A673 (cell line): ENCODE results near the gene PDC. TPM values are rescaled to one million over a fixed set of nuclear protein-coding genes. Genes with fewer than 3 reads are reported as not detected.

Experiments used
- BruUV-seq: library from RNA; stranded (reverse); fragments of 400-500 nt; replicated peaks from 2 replicates; lab custom pipeline; 2021; lab: Mats Ljungman, UMichigan
- CTCF ChIA-PET: fragments of 300-600 bp; sonication (Branson Sonifier 250); formaldehyde crosslinking; loops from one replicate; lab custom pipeline; 2022; ENCODE audit warnings: antibody characterized with exemption; lab: Charles Lee
- POLR2A ChIA-PET: fragments of 300-600 bp; sonication (Branson Sonifier 250); formaldehyde crosslinking; loops from one replicate; lab custom pipeline; 2022; ENCODE audit warnings: antibody characterized with exemption; ENCODE audit not compliant: low non-redundant PET; lab: Charles Lee
- DNase-seq: peaks from one replicate; pipeline ENCODE4 v3.0.0-alpha.2; 2015; ENCODE audit warnings: low spot score
- H3K27ac ChIP-seq: fragments of 200-600 bp; sonication (generic); 2 replicates; pipeline ENCODE4 v1.5.1; 2016; ENCODE audit warnings: mixed run types, low read depth, mild to moderate bottlenecking, mixed read lengths, antibody characterized with exemption, low read length; ENCODE audit not compliant: poor library complexity, severe bottlenecking
- H3K27me3 ChIP-seq: fragments of 200-600 bp; sonication (generic); replicated peaks from 2 replicates; pipeline ENCODE4 v1.6.1; 2017; ENCODE audit warnings: mixed run types, low read depth, mild to moderate bottlenecking, mixed read lengths, antibody characterized with exemption, low read length; ENCODE audit not compliant: insufficient read depth, poor library complexity
- H3K36me3 ChIP-seq: fragments of 200-600 bp; sonication (generic); 2 replicates; pipeline ENCODE4 v1.6.1; 2016; ENCODE audit warnings: mixed run types, mild to moderate bottlenecking, mixed read lengths, antibody characterized with exemption, low read length; ENCODE audit not compliant: insufficient read depth, poor library complexity, severe bottlenecking
- H3K4me1 ChIP-seq: fragments of 200-600 bp; sonication (generic); 2 replicates; pipeline ENCODE4 v1.6.1; 2017; ENCODE audit warnings: mixed run types, mild to moderate bottlenecking, mixed read lengths, antibody characterized with exemption, low read length; ENCODE audit not compliant: insufficient read depth, poor library complexity, severe bottlenecking
- H3K4me3 ChIP-seq: fragments of 200-600 bp; sonication (generic); 2 replicates; pipeline ENCODE4 v1.5.1; 2016; ENCODE audit warnings: low read depth, mixed run types, mild to moderate bottlenecking, mixed read lengths, low read length; ENCODE audit not compliant: poor library complexity, severe bottlenecking
- H3K9me3 ChIP-seq: fragments of 200-600 bp; sonication (generic); 2 replicates; pipeline ENCODE4 v1.6.1; 2016; ENCODE audit warnings: mixed run types, low read depth, mild to moderate bottlenecking, mixed read lengths, antibody characterized with exemption, low read length; ENCODE audit not compliant: poor library complexity, severe bottlenecking
- EZH2 ChIP-seq: fragments of 200-600 bp; sonication (generic); IDR thresholded peaks from 2 replicates; pipeline ENCODE4 v1.6.1; 2017; ENCODE audit warnings: borderline replicate concordance, low read depth, mild to moderate bottlenecking, mixed read lengths, antibody characterized with exemption, low read length; ENCODE audit not compliant: poor library complexity, severe bottlenecking
- intact Hi-C: fragments of 100-400 bp; cut with micrococcal nuclease; formaldehyde crosslinking; loops from one replicate; pipeline ENCODE4 v1.10.0; 2022; ENCODE audit not compliant: unreplicated experiment
- total RNA-seq: library from RNA; stranded (reverse); gene quantifications from 2 replicates; pipeline ENCODE4 v1.2.3, GENCODE V29; 2021
- TF ChIP-seq, protein P1 (sequence below): fragments of 300-800, 200-600 bp; sonication (generic); conservative IDR thresholded peaks from 2 replicates; pipeline ENCODE4 v1.5.1; 2017; ENCODE audit warnings: low read depth, mild to moderate bottlenecking, antibody characterized with exemption, low read length, moderate library complexity, mixed read lengths

The PDC gene
- total RNA-seq, 1 experiment from 2014 or later: not detected

- no TSS peak for BruUV-seq
- DNase-seq: no peak
- Histone ChIP-seq H3K9me3 (no peaks in the 10 kb centered on the region), H3K4me3 (no peak overlapping the region), H3K36me3 (no peaks in the 10 kb centered on the region), H3K27ac (no peak overlapping the region), H3K27me3 (no peaks in the 10 kb centered on the region), H3K4me1 (peaks cover 14% of the 10 kb centered on the region)
- intact Hi-C loops: no loop called here
- POLR2A ChIA-PET: no interaction called here
- CTCF ChIA-PET: no interaction called here
- TF ChIP-seq, protein P1, sequence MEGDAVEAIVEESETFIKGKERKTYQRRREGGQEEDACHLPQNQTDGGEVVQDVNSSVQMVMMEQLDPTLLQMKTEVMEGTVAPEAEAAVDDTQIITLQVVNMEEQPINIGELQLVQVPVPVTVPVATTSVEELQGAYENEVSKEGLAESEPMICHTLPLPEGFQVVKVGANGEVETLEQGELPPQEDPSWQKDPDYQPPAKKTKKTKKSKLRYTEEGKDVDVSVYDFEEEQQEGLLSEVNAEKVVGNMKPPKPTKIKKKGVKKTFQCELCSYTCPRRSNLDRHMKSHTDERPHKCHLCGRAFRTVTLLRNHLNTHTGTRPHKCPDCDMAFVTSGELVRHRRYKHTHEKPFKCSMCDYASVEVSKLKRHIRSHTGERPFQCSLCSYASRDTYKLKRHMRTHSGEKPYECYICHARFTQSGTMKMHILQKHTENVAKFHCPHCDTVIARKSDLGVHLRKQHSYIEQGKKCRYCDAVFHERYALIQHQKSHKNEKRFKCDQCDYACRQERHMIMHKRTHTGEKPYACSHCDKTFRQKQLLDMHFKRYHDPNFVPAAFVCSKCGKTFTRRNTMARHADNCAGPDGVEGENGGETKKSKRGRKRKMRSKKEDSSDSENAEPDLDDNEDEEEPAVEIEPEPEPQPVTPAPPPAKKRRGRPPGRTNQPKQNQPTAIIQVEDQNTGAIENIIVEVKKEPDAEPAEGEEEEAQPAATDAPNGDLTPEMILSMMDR: no peak
- no peak for TF ChIP-seq EZH2
Observed at GRCh38 chr1:186443638-186444037, 17.3 kb downstream of the PDC start.

DNA sequence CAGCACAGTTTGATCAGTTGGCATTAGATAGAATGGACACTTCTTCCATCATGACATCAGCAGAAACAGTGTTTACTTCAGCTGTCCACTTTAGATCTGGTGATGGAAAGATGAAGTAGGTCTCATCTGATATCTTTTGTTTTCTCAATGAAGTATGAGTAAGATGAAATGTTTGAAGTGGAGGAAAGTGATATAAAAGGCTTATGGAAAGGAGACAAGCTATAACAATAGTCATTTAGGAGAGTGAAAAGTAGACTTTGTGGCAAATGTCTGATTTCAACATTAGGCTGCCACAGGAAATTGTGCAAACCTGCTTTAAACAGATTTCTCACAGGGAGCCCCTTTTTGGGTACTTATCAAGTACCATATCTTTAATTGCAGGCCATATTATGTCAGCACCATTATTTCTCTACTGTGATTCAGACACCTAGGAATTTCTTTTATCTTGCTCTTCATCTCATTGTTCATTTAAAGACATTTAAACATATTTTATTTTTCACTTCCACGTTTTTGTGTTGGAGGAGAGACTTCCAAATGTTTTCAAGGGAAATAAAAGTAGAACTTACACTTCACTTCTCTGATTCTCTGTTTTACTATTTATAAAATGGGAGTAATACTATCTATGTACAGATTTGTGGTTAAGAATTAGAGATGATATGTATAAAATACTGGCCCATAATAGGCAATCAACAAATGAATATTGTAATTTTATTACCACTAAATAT, 18.1 kb downstream of the PDC start:
- POLR2A ChIA-PET: no interaction called here
- TF ChIP-seq EZH2: no peak
- TF ChIP-seq, protein P1: no peak
- Histone ChIP-seq H3K27ac (no peak overlapping the region), H3K27me3 (no peaks in the 10 kb centered on the region), H3K36me3 (no peaks in the 10 kb centered on the region), H3K4me1 (peaks cover 14% of the 10 kb centered on the region), H3K4me3 (no peak overlapping the region), H3K9me3 (no peaks in the 10 kb centered on the region)
- DNase-seq: peak; percentile 74
- intact Hi-C loops: no loop called here
- BruUV-seq: no TSS peak
- CTCF ChIA-PET: no interaction called here

- POLR2A ChIA-PET: interaction anchor here (0.6 kb wide), 1 partner anchor 22 kb away, joined by 3 read pairs; no protein-coding TSS in a partner anchor
- no peak for DNase-seq
- CTCF ChIA-PET: no interaction called here
- intact Hi-C loops: no loop called here
- Histone ChIP-seq H3K27ac (no peak overlapping the region), H3K4me3 (no peak overlapping the region), H3K4me1 (peaks cover 14% of the 10 kb centered on the region), H3K27me3 (no peaks in the 10 kb centered on the region), H3K9me3 (no peaks in the 10 kb centered on the region), H3K36me3 (no peaks in the 10 kb centered on the region)
- TF ChIP-seq, protein P1: no peak
- TF ChIP-seq EZH2: no peak
- no TSS peak for BruUV-seq
Observed at GRCh38 chr1:186440584-186440983, 20.3 kb downstream of the PDC start.
